ENCODE measurements around the gene RBMS2. TPM values are rescaled to one million over a fixed set of nuclear protein-coding genes. Genes with fewer than 3 reads are reported as not detected.

The RBMS2 gene
- total RNA-seq, 2 experiments from 2014 or later: 4.5 to 6.0 TPM

- ChIA-PET CTCF (interaction anchor here (0.7 to 4.8 kb wide), 17 partner anchors 9 to 369 kb away, joined by 3 to 27 read pairs (median 4); partner anchors contain the start of genes ATP5F1B, COQ10A and STAT2), POLR2A (interaction anchor here (0.6 to 2.0 kb wide), 4 partner anchors 9 to 89 kb away, joined by 3 to 6 read pairs (median 4); partner anchors contain the start of genes NACA and PTGES3)
- Mint-ChIP-seq H3K9me3 (no peaks in the 10 kb centered on the region), H3K27ac (peak overlapping the region; percentile 97), H3K4me3 (peak overlapping the region; percentile 94), H3K27me3 (no peaks in the 10 kb centered on the region), H3K4me1 (peaks cover 72% of the 10 kb centered on the region), H3K36me3 (ENCODE audit: low read depth) (peaks cover 32% of the 10 kb centered on the region)
- DNase-seq: peak; percentile 89
Measured at GRCh38 chr12:56635806-56636674, 114.4 kb downstream of the RBMS2 start.

GRCh38 chr12:56636675-56637540 is 115.3 kb downstream of the RBMS2 start:
- peak; percentile 94 for DNase-seq
- Mint-ChIP-seq H3K27me3 (no peaks in the 10 kb centered on the region), H3K9me3 (no peaks in the 10 kb centered on the region), H3K4me3 (peak overlapping the region; percentile 94), H3K4me1 (peaks cover 64% of the 10 kb centered on the region), H3K36me3 (ENCODE audit: low read depth) (peaks cover 31% of the 10 kb centered on the region), H3K27ac (peak overlapping the region; percentile 97)
- ChIA-PET POLR2A (interaction anchor here (0.8 to 2.0 kb wide), 2 partner anchors 8 to 51 kb away, joined by 3 to 6 read pairs; partner anchors contain the start of gene PTGES3), CTCF (interaction anchor here (0.5 to 4.8 kb wide), 21 partner anchors 9 to 370 kb away, joined by 3 to 27 read pairs (median 5); partner anchors contain the start of genes ATP5F1B, COQ10A, PAN2 and STAT2)

GRCh38 chr12:56637621-56638020 is 116.0 kb downstream of the RBMS2 start:
- POLR2A ChIA-PET: no interaction called here
- no peak for DNase-seq
- Mint-ChIP-seq H3K27ac (peak overlapping the region; percentile 69), H3K36me3 (ENCODE audit: low read depth) (peaks cover 38% of the 10 kb centered on the region), H3K4me1 (peaks cover 64% of the 10 kb centered on the region), H3K27me3 (no peaks in the 10 kb centered on the region), H3K9me3 (no peaks in the 10 kb centered on the region), H3K4me3 (no peak overlapping the region)
- CTCF ChIA-PET: interaction anchor here (0.5 to 4.8 kb wide), 3 partner anchors 8 to 47 kb away, joined by 3 to 27 read pairs (median 4); no protein-coding TSS in a partner anchor

GRCh38 chr12:56641219-56641618 is 119.6 kb downstream of the RBMS2 start:
- DNase-seq: no peak
- H3K4me1 Mint-ChIP-seq: peaks cover 61% of the 10 kb centered on the region
- peaks cover 65% of the 10 kb centered on the region for H3K36me3 Mint-ChIP-seq (ENCODE audit: low read depth)
- H3K9me3 Mint-ChIP-seq: no peaks in the 10 kb centered on the region
- H3K27ac Mint-ChIP-seq: no peak overlapping the region
- no peak overlapping the region for H3K4me3 Mint-ChIP-seq
- CTCF ChIA-PET: interaction anchor here (0.7 to 1.3 kb wide), 3 partner anchors 17 to 505 kb away, joined by 4 to 5 read pairs (median 4); no protein-coding TSS in a partner anchor
- H3K27me3 Mint-ChIP-seq: no peaks in the 10 kb centered on the region
- POLR2A ChIA-PET: interaction anchor here (0.7 kb wide), 1 partner anchor 943 kb away, joined by 4 read pairs; no protein-coding TSS in a partner anchor

GRCh38 chr12:56644654-56645053 is 123.0 kb downstream of the RBMS2 start:
- no peak for DNase-seq
- ChIA-PET POLR2A (interaction anchor here (0.6 kb wide), 1 partner anchor 8 kb away, joined by 3 read pairs; no protein-coding TSS in a partner anchor), CTCF (interaction anchor here (4.3 kb wide), 1 partner anchor 9 kb away, joined by 27 read pairs; no protein-coding TSS in a partner anchor)
- Mint-ChIP-seq H3K27ac (peak overlapping the region; percentile 96), H3K4me3 (peak overlapping the region; percentile 93), H3K27me3 (no peaks in the 10 kb centered on the region), H3K9me3 (no peaks in the 10 kb centered on the region), H3K36me3 (ENCODE audit: low read depth) (peaks cover 41% of the 10 kb centered on the region), H3K4me1 (peaks cover 41% of the 10 kb centered on the region)

GRCh38 chr12:56645201-56645716 is 123.6 kb downstream of the RBMS2 start:
- no peaks in the 10 kb centered on the region for H3K9me3 Mint-ChIP-seq
- ChIA-PET POLR2A (interaction anchor here (0.6 kb wide), 2 partner anchors 9 to 482 kb away, joined by 3 read pairs; no protein-coding TSS in a partner anchor), CTCF (interaction anchor here (1.5 to 4.3 kb wide), 3 partner anchors 9 to 80 kb away, joined by 3 to 27 read pairs (median 6); no protein-coding TSS in a partner anchor)
- no peak for DNase-seq
- peaks cover 37% of the 10 kb centered on the region for H3K4me1 Mint-ChIP-seq
- peak overlapping the region; percentile 93 for H3K4me3 Mint-ChIP-seq
- no peaks in the 10 kb centered on the region for H3K27me3 Mint-ChIP-seq
- H3K27ac Mint-ChIP-seq: peak overlapping the region; percentile 96
- peaks cover 37% of the 10 kb centered on the region for H3K36me3 Mint-ChIP-seq (ENCODE audit: low read depth)

Other genes starting within 250 kb of the RBMS2 start
- 100 to 1,000 TPM; 177 to 201 TPM for gene CS, start 221.5 kb upstream of the RBMS2 start, total RNA-seq
- gene CNPY2, start 205.8 kb upstream of the RBMS2 start, total RNA-seq: 100 to 1,000 TPM in 1 of 2 experiments, 10 to 100 TPM in 1; 96.2 to 105 TPM
- gene PAN2, start 187.8 kb upstream of the RBMS2 start, total RNA-seq: 10 to 100 TPM; 76.9 to 78.9 TPM
- gene IL23A, start 182.9 kb upstream of the RBMS2 start, total RNA-seq: 1 to 10 TPM; 6.1 to 8.0 TPM
- gene STAT2, start 161.7 kb upstream of the RBMS2 start, total RNA-seq: 100 to 1,000 TPM; 391 to 398 TPM
- not detected for gene APOF, start 159.0 kb upstream of the RBMS2 start, total RNA-seq
- gene TIMELESS, start 72.4 kb upstream of the RBMS2 start, total RNA-seq: 10 to 100 TPM; 59.5 to 63.6 TPM
- gene MIP, start 67.2 kb upstream of the RBMS2 start, total RNA-seq: not detected
- 1 to 10 TPM; 3.8 to 3.9 TPM for gene SPRYD4, start 53.2 kb upstream of the RBMS2 start, total RNA-seq
- 1 to 10 TPM; 1.1 to 1.9 TPM for gene GLS2, start 33.7 kb upstream of the RBMS2 start, total RNA-seq
- gene BAZ2A, start 108.5 kb downstream of the RBMS2 start, total RNA-seq: 100 to 1,000 TPM in 1 of 2 experiments, 10 to 100 TPM in 1; 98.4 to 116 TPM
- 100 to 1,000 TPM; 506 to 539 TPM for gene ATP5F1B, start 124.2 kb downstream of the RBMS2 start, total RNA-seq
- gene PTGES3, start 166.5 kb downstream of the RBMS2 start, total RNA-seq: 100 to 1,000 TPM; 218 to 236 TPM
- 100 to 1,000 TPM; 805 to 843 TPM for gene NACA, start 203.5 kb downstream of the RBMS2 start, total RNA-seq
- 10 to 100 TPM; 48.0 to 52.9 TPM for gene PRIM1, start 230.5 kb downstream of the RBMS2 start, total RNA-seq
- 1 to 10 TPM; 3.1 to 3.8 TPM for gene HSD17B6, start 241.5 kb downstream of the RBMS2 start, total RNA-seq

Measured in activated CD4-positive, alpha-beta T cell treated with anti-CD3 and anti-CD28 coated beads, Interleukin-2, amount 10 ng/mL, durations not matched to agents 7 days and 5 days (primary cell).